Gastrocnemius medialis (tissue), 4 donors: ENCODE results near the gene JMJD1C. TPM values are rescaled to one million over a fixed set of nuclear protein-coding genes. Genes with fewer than 3 reads are reported as not detected.
A peak's percentile ranks its signal among the peaks of the same experiment; 100 is the strongest.

Source experiments
- ATAC-seq, 2 donors: fragments of 150-250 bp; one replicate each; pipeline ENCODE4 v1.9.1; 2016
- DNase-seq, 2 donors: peaks; one replicate each; pipeline ENCODE4 v3.0.0-alpha.2; 2019
- H3K27ac ChIP-seq, 4 donors: fragments of 200-600 bp; sonication (generic); 1 replicate in 1 of 4; 2 replicates in 3 of 4; pipeline ENCODE4 v1.5.1; 2016 to 2018; ENCODE audit warnings: mild to moderate bottlenecking in 2 of 4, moderate library complexity in 1 of 4
- H3K27me3 ChIP-seq, 3 donors: fragments of 200-600 bp; sonication (generic) in 2 of 3; 1 replicate in 1 of 3; 2 replicates in 2 of 3; pipeline versions ENCODE4 v1.5.1 to v1.6.0; 2016 to 2019; ENCODE audit warnings: mild to moderate bottlenecking in 1 of 3, moderate library complexity in 1 of 3
- H3K36me3 ChIP-seq, 2 donors: fragments of 200-600 bp; sonication (generic) in 1 of 2; one replicate each; pipeline ENCODE4 v1.5.1; 2017 to 2018
- H3K4me1 ChIP-seq, 2 donors: fragments of 200-600 bp; sonication (generic) in 1 of 2; one replicate each; pipeline ENCODE4 v1.5.1; 2016 to 2017; ENCODE audit warnings: mild to moderate bottlenecking in 2 of 2
- H3K4me3 ChIP-seq, 4 donors: fragments of 200-600 bp; sonication (generic) in 3 of 4; 1 replicate in 1 of 4; 2 replicates in 3 of 4; pipeline ENCODE4 v1.5.1; 2016 to 2019; ENCODE audit warnings: mild to moderate bottlenecking in 2 of 4
- H3K9me3 ChIP-seq, 3 donors: fragments of 200-600 bp; sonication (generic) in 2 of 3; 1 replicate in 1 of 3; 2 replicates in 2 of 3; pipeline ENCODE4 v1.5.1; 2016 to 2019
- POLR2A ChIP-seq, 2 donors: fragments of 450-650 bp; IDR thresholded peaks; one replicate each; pipeline ENCODE4 v1.6.1; 2017; ENCODE audit warnings: antibody characterized with exemption in 2 of 2, mild to moderate bottlenecking in 2 of 2, moderate library complexity in 2 of 2
- in situ Hi-C, 4 donors: fragments of 200-750 bp; cut with MboI; loops; one replicate each; pipeline versions ENCODE4 v1.15.0 to v1.8.0; 2017; ENCODE audit warnings: low sequenced_read_pairs in 4 of 4
- intact Hi-C: fragments of 100-400 bp; cut with DNase I; formaldehyde crosslinking; loops from one replicate; pipeline ENCODE4 v1.15.1; 2023; ENCODE audit warnings: low total_unique reads
- total RNA-seq, 4 donors: library from RNA; depleted of rRNA; stranded (reverse); fragments of >200 nt; gene quantifications; one replicate each; pipeline versions ENCODE4 v1.1.0 to v1.2.3, GENCODE V29; 2016
- TF ChIP-seq, protein P1 (sequence below), 5 experiments: fragments of 450-650 bp in 3 of 5; fragments of 200-600 bp in 2 of 5; sonication (generic) in 2 of 5; IDR thresholded peaks in 4 of 5; conservative IDR thresholded peaks in 1 of 5; 1 replicate in 4 of 5; 2 replicates in 1 of 5; pipeline ENCODE4 v1.5.1; 2016 to 2019; ENCODE audit warnings: antibody characterized with exemption in 5 of 5, mild to moderate bottlenecking in 3 of 5, moderate library complexity in 3 of 5

The JMJD1C gene
- total RNA-seq, 4 donors from 2014 or later, result 22.5 to 74.1 (median 46.9) TPM

DNA sequence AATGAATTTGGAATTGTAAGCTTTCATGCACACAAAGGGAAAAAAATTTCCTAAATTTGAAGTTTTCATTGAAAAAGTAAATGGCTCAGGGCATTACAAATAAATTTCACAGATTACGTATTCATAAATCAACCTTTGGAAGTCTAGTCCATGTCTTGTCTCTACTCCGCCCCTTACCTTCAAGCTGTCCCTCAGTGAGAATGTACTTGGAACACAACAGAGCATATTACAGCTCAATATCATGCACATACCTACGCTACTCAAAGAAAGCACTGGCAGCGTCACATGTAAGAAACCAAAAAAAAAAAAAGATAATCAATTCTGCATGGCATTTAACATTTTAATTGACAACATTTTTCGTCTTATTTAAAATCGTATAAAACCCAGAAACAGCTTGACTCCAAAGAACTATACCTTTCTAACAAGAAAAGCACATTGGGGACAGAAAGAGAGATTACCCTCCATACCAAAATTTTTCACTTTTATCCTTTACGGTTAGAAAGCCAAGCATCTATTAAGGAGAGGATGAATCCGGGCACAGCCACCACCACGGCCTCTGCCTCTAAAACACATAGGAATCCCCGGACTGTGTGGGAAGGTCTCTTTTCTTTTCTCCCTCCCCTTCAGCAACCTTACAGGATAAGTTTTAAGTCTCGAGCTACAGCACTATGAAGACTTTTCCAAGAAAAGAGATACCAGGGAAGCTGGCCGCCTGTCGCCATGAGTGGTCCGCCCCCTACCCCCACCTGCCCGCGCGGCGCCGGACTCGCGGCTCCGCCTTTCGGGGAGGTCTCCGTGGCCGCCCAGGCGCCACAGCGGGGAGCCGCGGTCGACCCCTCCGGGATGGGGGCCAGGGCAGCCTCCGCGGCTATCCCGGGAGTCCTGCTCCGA lies 1.1 kb downstream of the JMJD1C start:
- Histone ChIP-seq H3K36me3 (no peaks in the 10 kb centered on the region), H3K4me1 (peaks cover 19 to 20% of the 10 kb centered on the region in 2 donors), H3K9me3 (no peaks in the 10 kb centered on the region), H3K27me3 (no peaks in the 10 kb centered on the region), H3K4me3 (peak overlapping the region; percentile 82 to 95 (median 92)), H3K27ac (peak overlapping the region; percentile 93 to 95 (median 94))
- DNase-seq (no peak), ATAC-seq (peak; percentile 26 to 36)
- no peak for TF ChIP-seq POLR2A (IDR thresholded peaks at IDR 0.05)
- TF ChIP-seq, protein P1, sequence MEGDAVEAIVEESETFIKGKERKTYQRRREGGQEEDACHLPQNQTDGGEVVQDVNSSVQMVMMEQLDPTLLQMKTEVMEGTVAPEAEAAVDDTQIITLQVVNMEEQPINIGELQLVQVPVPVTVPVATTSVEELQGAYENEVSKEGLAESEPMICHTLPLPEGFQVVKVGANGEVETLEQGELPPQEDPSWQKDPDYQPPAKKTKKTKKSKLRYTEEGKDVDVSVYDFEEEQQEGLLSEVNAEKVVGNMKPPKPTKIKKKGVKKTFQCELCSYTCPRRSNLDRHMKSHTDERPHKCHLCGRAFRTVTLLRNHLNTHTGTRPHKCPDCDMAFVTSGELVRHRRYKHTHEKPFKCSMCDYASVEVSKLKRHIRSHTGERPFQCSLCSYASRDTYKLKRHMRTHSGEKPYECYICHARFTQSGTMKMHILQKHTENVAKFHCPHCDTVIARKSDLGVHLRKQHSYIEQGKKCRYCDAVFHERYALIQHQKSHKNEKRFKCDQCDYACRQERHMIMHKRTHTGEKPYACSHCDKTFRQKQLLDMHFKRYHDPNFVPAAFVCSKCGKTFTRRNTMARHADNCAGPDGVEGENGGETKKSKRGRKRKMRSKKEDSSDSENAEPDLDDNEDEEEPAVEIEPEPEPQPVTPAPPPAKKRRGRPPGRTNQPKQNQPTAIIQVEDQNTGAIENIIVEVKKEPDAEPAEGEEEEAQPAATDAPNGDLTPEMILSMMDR (IDR thresholded peaks at IDR 0.05 in 4 of 5, conservative IDR thresholded peaks at IDR 0.05 in 1 of 5), result peak in 1 of 5 experiments; percentile 8
- intact Hi-C loops (loop anchor here (2.0 to 5.0 kb wide), 3 partner anchors 196 to 297 kb away; no protein-coding TSS in a partner anchor), in situ Hi-C loops (loop anchor here in 2 of 4 donors (5.0 to 25.0 kb wide), 4 partner anchors 53 to 252 kb away; no protein-coding TSS in a partner anchor)

DNA sequence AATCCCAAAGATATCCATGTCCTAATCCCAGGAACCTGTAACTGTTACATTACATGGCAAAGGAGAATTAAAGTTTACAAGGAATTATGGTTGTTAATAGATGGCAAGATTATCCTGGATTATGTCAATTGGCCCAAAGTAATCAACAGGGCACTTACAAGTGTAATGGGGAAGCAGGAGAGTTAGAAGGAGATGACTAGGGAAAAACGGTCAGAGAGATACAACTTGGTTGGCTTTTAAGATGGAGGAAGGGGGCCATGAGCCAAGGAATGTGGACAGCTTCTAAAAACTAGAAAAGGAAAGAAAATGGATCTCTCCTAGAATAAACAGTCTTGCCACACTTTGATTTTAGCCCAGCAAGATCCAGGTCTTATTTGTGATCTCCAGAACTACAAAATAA lies 3.3 kb downstream of the JMJD1C start:
- ATAC-seq (no peak), DNase-seq (no peak)
- TF ChIP-seq POLR2A (IDR thresholded peaks at IDR 0.05), result no peak
- in situ Hi-C loops, result loop anchor here in 1 of 4 donors (10.0 to 25.0 kb wide), 2 partner anchors 250 to 252 kb away; no protein-coding TSS in a partner anchor
- H3K4me1 ChIP-seq, result peaks cover 20 to 25% of the 10 kb centered on the region in 2 donors
- no peaks in the 10 kb centered on the region for H3K27me3 ChIP-seq
- no peak overlapping the region for H3K27ac ChIP-seq
- H3K9me3 ChIP-seq, result no peaks in the 10 kb centered on the region
- H3K36me3 ChIP-seq, result no peaks in the 10 kb centered on the region
- no peak overlapping the region for H3K4me3 ChIP-seq
- intact Hi-C loops, result no loop called here

DNA sequence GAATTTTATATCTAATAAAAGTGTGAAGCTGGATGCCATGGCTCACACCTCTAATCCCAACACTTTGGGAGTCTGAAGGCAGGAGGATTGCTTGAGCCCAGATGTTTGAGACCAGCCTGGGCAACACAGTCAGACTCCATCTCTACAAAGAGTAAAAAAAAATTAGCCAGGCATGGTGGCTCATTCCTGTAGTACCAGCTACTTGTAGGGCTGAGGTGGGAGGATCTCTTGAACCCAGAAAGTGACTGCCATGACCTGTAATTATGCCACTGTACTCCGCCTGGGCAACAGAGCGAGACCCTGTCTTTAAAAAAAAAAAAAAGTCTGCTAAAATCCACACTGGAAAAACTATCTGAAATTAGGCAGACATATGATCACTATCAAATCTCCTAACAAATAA lies 7.6 kb downstream of the JMJD1C start:
- Histone ChIP-seq H3K27me3 (no peaks in the 10 kb centered on the region), H3K9me3 (no peaks in the 10 kb centered on the region), H3K27ac (no peak overlapping the region), H3K4me3 (no peak overlapping the region), H3K36me3 (no peaks in the 10 kb centered on the region), H3K4me1 (peaks cover 17 to 18% of the 10 kb centered on the region in 2 donors)
- intact Hi-C loops, result no loop called here
- ATAC-seq (no peak), DNase-seq (no peak)
- no peak for TF ChIP-seq POLR2A (IDR thresholded peaks at IDR 0.05)
- TF ChIP-seq, protein P1 (IDR thresholded peaks at IDR 0.05 in 4 of 5, conservative IDR thresholded peaks at IDR 0.05 in 1 of 5), result no peak
- in situ Hi-C loops, result loop anchor here in 1 of 4 donors (25.0 kb wide), 1 partner anchor 246 kb away; no protein-coding TSS in a partner anchor

DNA sequence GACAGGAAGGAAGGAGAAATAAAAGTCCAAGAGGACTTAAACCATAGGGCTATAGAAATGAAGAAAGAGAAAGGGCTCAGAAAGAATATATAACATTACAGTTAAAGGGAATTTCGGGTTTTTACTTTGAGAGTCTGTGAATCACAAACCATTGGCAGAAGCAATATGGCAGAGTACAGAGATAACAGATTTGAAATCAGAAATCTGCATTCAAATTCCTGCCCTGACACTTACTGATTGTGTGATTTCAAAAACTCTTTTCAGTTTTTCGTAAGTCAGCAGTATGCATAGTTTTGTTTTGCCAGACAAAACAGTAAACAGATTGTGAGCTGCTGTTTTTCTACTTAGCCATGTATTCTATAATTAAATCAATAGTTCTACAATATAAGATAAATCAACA lies 8.2 kb downstream of the JMJD1C start:
- no peak overlapping the region for H3K27ac ChIP-seq
- no peak overlapping the region for H3K4me3 ChIP-seq
- no peak for ATAC-seq
- H3K36me3 ChIP-seq, result no peaks in the 10 kb centered on the region
- TF ChIP-seq, protein P1 (IDR thresholded peaks at IDR 0.05 in 4 of 5, conservative IDR thresholded peaks at IDR 0.05 in 1 of 5), result no peak
- TF ChIP-seq POLR2A (IDR thresholded peaks at IDR 0.05), result no peak
- peaks cover 17 to 18% of the 10 kb centered on the region in 2 donors for H3K4me1 ChIP-seq
- no peak for DNase-seq
- in situ Hi-C loops, result loop anchor here in 1 of 4 donors (25.0 kb wide), 1 partner anchor 245 kb away; no protein-coding TSS in a partner anchor
- no peaks in the 10 kb centered on the region for H3K9me3 ChIP-seq
- H3K27me3 ChIP-seq, result no peaks in the 10 kb centered on the region
- intact Hi-C loops, result no loop called here
